SIG-M5 treated with dmso at 0.1 percent for 504 hours (cell line): ENCODE measurements around the gene NRXN2.

Experiments
- DNase-seq: peaks from one replicate; lab custom pipeline; 2025; ENCODE audit not compliant: unreplicated experiment; lab: John Stamatoyannopoulos, UW

The NRXN2 gene

GRCh38 chr11:64594159-64594939 lies 128.6 kb downstream of the NRXN2 start:
- DNase-seq: no peak

GRCh38 chr11:64593156-64594105 lies 129.6 kb downstream of the NRXN2 start:
- no peak for DNase-seq

DNA sequence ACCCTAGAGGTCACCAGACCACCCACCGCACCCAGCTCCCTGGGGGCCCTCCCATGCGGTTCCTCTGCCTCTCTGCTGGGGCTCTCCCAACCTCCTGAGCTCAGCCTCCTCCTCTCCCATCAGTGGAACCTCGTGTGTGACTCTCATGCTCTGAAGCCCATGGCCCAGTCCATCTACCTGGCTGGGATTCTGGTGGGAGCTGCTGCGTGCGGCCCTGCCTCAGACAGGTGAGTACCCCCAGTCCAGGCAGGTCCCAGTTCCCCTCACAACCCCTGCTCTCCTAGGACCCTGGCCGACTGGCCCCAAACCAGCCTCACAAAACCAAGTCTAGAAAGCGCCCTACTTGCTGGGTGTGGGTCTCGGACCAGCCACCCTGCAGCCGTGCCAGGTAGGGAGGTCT lies 130.3 kb downstream of the NRXN2 start:
- no peak for DNase-seq

DNA sequence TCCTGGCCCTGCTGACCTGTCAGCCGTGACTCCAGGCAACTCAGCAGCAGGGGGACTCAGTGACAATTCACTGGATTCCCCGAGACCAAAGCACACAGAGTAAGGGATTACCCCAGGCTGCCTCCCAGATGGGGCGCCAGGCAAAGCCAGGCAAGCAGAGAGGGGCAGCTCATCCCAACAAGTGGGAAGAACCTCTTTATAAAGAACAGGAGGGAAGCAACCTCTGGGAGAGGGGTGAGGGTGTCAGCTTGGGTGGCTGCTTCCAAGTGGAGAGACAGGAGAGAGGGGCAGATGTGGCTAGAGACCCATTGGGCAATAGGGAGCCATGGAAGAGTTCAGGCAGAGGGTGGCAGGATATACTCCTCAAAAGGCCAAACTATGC lies 130.8 kb downstream of the NRXN2 start:
- no peak for DNase-seq

DNA sequence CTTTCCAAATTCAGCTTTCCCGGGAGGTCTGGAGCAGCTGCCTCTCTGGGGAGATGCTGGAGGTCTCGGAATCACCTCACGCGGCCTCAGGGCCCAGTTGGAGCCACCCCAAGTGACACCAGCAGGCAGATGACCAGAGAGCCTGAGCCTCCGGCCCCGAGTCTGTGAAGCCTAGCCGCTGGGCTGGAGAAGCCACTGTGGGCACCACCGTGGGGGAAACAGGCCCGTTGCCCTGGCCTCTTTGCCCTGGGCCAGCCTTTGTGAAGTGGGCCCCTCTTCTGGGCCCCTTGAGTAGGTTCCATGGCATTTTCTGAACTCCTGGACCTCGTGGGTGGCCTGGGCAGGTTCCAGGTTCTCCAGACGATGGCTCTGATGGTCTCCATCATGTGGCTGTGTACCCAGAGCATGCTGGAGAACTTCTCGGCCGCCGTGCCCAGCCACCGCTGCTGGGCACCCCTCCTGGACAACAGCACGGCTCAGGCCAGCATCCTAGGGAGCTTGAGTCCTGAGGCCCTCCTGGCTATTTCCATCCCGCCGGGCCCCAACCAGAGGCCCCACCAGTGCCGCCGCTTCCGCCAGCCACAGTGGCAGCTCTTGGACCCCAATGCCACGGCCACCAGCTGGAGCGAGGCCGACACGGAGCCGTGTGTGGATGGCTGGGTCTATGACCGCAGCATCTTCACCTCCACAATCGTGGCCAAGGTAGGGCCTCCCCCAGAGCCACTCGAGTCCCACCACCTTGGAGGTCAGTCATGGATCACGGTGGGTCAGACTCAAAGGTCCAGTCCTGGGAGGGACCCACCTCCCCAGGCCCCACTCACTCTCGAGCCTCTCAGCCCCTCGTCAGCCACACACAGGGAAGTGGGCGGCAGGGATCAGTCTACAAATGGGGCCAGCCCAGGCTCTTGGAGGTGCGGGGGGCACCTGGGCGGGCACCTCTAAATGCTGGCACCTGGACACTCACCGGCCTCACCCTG lies 131.5 kb downstream of the NRXN2 start:
- no peak for DNase-seq

- no peak for DNase-seq
These were observed 132.2 kb downstream of the NRXN2 start, which contains the start of gene SLC22A12 for GRCh38 chr11:64590763-64591221. SLC22A12 (plus strand) TSS chr11:64591220; CDS start chr11:64591557, 337 bp downstream.

DNA sequence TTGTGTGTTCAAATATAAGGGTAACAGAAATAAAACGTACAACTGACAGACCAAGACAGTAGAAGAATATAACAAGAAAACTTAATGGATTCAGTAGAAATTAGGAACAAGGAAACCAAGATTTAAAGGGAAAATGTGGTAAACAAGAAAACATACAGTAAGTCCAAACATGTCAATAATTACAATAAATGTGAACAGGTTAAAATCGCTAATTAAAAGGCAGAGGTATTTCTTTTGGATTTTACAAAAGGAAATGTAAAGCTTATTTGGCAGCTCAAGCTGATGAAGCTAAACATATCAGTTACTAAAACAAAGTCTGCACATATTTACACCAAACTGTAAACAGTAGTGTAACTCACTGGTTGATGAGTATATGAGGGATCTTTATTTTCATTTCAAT lies 134.3 kb downstream of the NRXN2 start:
- DNase-seq: no peak

- no peak for DNase-seq
These were observed 136.6 kb downstream of the NRXN2 start for GRCh38 chr11:64586366-64586765.

DNA sequence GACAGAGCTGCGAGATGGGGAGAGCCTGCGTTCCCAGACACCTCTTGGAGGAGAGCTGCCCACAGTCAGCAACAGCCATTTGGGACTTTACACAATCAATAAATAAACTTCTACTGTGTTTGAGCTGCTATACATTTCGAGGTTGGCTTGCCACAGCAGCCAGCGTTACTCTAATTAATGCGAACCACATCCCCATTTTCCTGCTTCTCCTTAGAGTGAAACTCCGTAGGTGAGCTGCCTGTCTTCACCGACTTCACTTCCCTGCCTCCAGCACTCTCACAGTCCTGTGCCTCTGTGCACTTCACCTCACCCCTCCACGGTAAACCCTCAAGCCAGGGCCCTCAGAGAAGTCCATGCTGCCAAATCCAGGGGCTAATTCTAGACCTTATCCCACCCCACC lies 137.8 kb downstream of the NRXN2 start:
- DNase-seq: no peak

DNA sequence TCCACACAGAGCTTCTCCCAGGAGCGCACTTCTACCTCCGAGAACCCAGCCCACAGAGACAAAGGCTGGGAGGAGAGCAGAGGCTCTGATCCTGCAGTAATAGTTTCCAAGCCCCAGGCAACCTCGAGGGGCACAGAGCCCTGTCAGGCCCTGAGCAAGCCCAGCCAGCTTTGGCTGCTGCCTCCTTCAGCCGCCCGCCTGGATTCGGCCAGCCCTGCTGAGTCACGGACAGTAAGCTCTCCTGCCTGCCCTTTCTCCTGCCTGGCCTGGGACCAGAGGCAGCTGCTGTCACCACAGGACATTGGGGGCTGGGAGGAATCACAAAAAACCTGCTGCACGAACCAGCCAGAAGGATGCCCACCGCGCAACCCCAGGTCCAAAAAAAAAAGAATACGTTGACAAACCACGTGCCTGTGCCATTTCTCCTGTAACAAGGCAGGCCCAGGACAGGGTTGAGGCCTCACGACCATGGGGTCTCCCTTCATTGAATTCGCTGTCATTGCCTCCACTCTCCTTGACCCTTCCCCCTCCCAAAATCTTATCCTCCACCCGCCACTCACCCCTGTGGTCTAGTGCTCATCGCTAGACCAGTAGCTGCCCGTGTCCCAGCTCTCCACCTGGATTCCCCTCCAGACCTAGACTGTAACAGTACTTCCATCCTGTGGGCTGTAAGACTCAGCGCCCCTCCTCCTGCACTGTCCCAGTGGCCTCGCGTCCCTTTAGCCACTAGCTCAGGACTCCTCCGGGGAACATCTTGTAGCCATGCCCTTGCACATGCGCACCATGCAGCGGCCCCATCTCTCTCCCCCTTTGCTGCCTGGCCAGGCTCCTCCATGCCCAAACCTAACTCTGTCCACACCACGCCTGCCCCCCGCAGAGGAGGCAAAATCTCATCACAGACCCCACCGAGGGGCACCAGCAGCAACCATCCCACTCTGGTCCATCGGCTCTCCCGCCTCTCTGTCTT lies 139.4 kb downstream of the NRXN2 start:
- DNase-seq: no peak

DNA sequence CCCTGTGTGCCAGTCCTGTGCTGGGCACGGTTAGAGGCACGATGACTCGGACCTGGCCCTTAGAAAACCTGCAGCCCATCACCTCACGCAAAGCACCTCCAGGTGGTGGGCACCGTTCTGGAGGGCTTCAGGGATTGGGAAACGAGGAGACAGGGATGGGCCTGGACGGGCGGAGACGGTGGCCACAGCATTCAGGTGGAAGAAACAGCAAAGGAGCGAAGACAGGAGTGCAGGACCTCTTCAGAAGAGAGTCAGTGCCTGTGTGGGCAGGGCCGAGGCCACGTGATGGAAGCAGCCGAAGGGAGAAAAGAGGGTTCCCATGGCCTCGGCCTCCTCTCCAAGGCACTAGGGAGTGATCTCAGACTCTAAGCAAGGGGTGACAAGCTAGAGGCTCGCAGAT lies 140.1 kb downstream of the NRXN2 start:
- DNase-seq: no peak

DNA sequence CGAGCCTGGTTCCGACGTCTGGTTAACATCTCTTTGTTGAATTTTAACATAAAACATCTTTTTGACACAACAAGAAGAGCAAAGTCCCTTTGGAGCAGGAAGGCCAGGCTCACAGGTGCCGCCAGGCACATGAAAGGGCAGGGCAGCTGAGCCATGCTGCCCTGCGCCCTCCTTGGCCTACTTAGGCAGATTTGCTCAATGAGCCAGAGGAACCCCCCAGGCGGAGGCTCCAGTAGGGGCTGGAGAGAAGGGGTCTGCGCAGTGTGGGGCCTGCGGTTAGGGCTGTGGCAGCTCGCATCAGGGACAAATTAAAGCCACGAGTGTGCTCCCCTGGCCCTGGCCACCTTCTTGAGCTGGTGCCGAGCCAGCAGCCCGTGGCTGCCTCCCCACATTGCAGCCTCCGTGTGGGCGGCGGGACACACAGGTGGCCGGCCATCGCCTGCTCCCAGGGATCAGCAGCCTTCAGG lies 141.9 kb downstream of the NRXN2 start:
- DNase-seq: no peak

DNA sequence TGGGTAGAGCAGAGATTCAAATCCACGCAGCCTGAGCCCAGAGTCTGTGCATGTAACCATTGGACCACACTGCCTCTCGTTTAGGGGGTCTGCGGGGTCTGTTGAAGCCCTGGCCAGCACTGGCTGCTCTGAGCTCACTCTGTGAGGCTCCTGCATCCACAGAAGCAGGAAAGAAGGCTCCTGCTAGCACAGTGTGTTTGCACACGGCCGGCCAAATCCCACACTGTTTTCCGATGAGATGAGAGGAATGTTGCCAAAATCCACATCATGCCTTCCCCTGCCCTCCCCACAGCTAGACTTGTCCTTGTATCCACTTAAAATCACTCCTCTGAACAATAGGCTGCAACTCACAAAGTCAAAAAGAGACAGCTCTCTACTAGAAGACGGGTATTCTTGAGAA lies 142.6 kb downstream of the NRXN2 start:
- DNase-seq: no peak

DNA sequence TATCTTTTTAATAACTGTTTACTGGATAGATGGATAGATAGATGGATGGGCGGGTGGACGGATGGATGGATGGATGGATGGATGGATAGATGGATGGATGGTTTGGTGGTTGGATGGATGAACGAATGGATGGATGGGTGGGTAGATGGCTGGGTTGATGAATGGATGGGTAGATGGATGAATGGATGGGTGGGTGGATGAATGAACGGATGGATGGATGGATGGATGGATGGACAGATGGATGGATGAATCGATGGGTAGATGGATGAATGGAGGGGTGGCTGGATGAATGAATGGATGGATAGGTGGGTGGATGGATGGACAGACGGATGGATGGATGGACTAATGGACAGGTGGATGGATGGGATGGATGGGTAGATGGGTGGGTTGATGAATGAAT lies 145.8 kb downstream of the NRXN2 start:
- DNase-seq: no peak

GRCh38 chr11:64572143-64572542 lies 150.9 kb downstream of the NRXN2 start:
- no peak for DNase-seq

GRCh38 chr11:64571410-64572091 lies 151.4 kb downstream of the NRXN2 start:
- DNase-seq: peak; percentile 3

- DNase-seq: no peak
These were observed 152.0 kb downstream of the NRXN2 start for GRCh38 chr11:64571050-64571409.

GRCh38 chr11:64570341-64570740 lies 152.7 kb downstream of the NRXN2 start:
- no peak for DNase-seq
